ENCODE data around the gene C16orf96.
A peak's percentile ranks its signal among the peaks of the same experiment; 100 is the strongest.

The C16orf96 gene

GRCh38 chr16:4597174-4597573 is 41.0 kb downstream of the C16orf96 start:
- H3K4me3 ChIP-seq (replicated peaks; ENCODE audit: low read depth, low read length), result no peak overlapping the region
- TF ChIP-seq CTCF (IDR thresholded peaks at IDR 0.05; ENCODE audit: low read length, missing control alignments), result no peak
- DNase-seq (ENCODE audit: low read depth), result no peak

GRCh38 chr16:4599037-4599436 is 42.9 kb downstream of the C16orf96 start:
- TF ChIP-seq CTCF (IDR thresholded peaks at IDR 0.05; ENCODE audit: low read length, missing control alignments), result no peak
- DNase-seq (ENCODE audit: low read depth), result no peak
- H3K4me3 ChIP-seq (replicated peaks; ENCODE audit: low read depth, low read length), result no peak overlapping the region

- TF ChIP-seq CTCF (IDR thresholded peaks at IDR 0.05; ENCODE audit: low read length, missing control alignments), result no peak
- no peak for DNase-seq (ENCODE audit: low read depth)
Observed at GRCh38 chr16:4599545-4599944, 43.4 kb downstream of the C16orf96 start.

GRCh38 chr16:4601036-4601863 is 45.1 kb downstream of the C16orf96 start:
- no peak for TF ChIP-seq CTCF (IDR thresholded peaks at IDR 0.05; ENCODE audit: low read length, missing control alignments)
- peak; percentile 25 for DNase-seq (ENCODE audit: low read depth)
- no peak overlapping the region for H3K4me3 ChIP-seq (replicated peaks; ENCODE audit: low read depth, low read length)

More at GRCh38 chr16:4599545-4599944, 43.4 kb downstream of the C16orf96 start:
- H3K4me3 ChIP-seq (replicated peaks; ENCODE audit: low read depth, low read length), result no peak overlapping the region

GRCh38 chr16:4601864-4602186 is 45.7 kb downstream of the C16orf96 start:
- no peak for DNase-seq (ENCODE audit: low read depth)
- TF ChIP-seq CTCF (IDR thresholded peaks at IDR 0.05; ENCODE audit: low read length, missing control alignments), result no peak

GRCh38 chr16:4602331-4602730 is 46.2 kb downstream of the C16orf96 start:
- no peak overlapping the region for H3K4me3 ChIP-seq (replicated peaks; ENCODE audit: low read depth, low read length)
- TF ChIP-seq CTCF (IDR thresholded peaks at IDR 0.05; ENCODE audit: low read length, missing control alignments), result no peak

More at GRCh38 chr16:4601864-4602186, 45.7 kb downstream of the C16orf96 start:
- no peak overlapping the region for H3K4me3 ChIP-seq (replicated peaks; ENCODE audit: low read depth, low read length)

More at GRCh38 chr16:4602331-4602730, 46.2 kb downstream of the C16orf96 start:
- no peak for DNase-seq (ENCODE audit: low read depth)

All from fibroblast of pulmonary artery (primary cell).